GM21528 (cell line): ENCODE results near the gene NASP.

Experiments
- ATAC-seq: cut with Tn5 transposase; IDR thresholded peaks from one replicate; pipeline ENCODE4 v1.9.1; 2021; ENCODE audit warnings: mild to moderate bottlenecking, moderate library complexity; ENCODE audit not compliant: unreplicated experiment, low FRiP score

Gene NASP

DNA sequence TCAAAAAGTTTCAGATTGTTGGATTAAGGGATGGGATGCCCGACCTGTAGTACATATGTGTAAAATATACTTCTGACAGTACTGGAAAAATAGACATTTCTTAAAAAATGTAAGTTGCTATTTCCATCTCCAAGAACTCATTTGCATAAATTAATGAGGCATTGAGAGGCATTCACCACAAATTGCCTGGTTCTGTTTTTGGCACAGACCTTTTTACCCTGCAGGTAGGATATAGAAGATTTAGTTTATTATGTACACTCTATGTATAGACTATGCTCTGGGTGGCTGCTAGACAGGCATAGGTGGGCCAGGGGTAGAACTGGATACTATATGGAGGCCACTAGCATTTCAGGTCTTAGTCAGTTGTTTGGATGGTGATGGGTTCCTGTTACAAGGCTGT is 32.0 kb downstream of the NASP start:
- ATAC-seq = no peak

DNA sequence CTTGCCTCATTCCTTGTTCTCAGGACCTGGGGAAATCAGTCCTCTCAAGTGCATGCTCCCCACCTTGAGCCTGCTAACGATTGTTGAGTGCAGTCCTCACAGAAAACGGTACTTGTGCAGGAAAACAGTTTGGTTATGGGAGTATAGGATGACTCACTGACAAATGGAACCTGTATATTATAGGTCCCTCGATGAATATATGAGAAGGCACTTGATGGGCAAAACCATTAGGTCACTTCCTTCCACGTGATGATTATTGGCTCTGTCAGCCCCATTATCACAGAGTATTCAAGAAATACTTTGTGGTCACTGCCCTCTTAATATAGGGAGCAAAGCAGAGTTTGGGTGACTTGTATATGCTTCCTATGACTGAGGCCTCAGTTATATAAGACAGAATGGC is 33.8 kb downstream of the NASP start:
- ATAC-seq = no peak

DNA sequence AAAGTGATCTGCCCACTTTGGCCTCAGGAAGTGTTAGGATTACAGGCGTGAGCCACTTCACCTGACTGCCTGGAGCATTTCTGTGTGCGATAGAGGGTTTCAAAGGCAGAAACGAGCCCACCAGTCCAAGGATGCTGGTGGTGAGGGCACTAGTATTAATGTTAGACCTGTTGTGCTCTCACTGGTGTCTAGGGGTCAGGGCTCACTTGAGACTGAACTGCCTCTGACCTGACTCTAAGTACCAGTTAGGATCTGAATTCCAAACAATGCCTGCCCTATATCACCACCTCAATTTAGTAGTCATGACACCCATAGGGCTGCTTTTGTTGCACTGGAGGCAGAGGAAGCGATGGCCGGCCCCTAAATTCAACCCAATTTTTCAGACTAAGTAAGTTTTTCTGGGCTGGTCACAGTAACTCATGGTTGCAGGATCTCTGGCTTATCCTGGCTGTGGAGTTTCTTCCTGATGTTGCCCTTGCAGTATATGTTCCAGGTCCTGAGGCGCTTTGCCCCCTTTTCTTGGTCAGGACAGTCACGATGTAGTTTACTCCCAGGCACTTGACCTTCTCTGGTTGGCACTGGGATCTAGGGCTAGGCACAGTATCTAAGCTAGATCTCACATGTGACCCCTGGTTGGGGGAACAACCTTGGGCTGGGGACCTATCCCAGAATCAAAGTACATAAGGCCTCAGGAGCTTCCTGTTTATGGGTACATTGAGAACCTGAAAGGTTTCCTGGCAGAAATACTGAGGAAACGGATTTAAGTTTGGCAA is 35.5 kb downstream of the NASP start:
- ATAC-seq = no peak

DNA sequence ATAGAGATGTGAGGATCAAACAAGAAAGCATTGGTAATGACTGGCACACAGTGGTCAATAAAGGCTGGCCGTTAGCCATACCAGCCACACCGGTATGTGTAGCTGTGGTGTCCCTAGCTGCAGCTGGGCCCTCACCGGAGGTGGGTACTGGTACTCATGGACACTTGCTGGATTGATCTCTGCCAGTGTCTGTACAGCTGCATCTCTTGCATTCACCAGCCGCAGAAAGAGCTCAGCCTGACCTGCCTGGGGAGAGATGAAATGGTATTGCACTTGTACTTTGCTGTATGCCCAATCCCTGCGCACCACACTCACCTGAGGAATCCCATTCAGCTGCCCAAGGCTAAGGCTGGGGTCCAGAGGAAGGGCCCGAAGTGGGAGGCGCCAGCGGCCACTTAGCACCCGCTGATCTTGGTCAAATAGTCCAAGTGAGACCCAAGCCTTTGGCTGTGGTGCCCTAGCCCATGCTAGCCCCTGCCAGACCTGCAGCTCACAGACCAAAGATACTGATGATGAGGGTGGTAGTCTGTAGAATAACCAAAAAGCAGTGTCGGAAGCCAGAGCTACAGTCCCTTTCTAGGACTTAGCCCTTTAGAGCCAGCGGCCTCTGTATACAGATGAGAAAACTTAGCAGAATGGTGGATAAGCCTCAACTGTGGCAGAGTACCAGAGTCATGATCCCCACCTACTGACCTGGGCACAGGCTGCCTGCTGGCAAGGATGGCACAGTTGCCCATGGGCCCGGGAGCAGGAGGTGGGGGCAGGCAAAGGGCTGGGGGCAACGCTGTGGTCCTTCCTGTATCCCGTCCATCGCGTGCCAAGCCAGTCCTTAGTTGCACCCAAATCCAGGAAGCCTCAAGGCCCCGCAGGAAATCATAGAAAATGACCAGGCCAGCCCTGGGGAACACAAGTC is 37.0 kb downstream of the NASP start:
- no peak for ATAC-seq

DNA sequence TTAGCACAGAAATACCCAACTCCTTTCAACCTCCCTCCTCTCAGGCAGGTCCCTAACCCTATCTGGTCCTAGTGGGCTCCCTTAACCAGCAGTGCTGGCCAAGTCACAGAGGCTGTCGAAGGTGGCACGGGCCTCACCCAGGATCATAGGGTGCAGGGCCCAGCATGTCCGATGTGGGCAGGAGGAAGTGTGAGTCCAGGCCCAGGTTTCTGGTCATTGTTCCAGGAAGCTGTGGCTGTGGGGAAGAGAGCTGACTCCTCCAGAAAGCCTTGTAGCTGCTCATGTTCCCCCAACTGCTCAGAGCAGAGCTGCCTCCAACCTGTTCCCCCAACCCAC is 37.6 kb downstream of the NASP start:
- ATAC-seq = no peak

DNA sequence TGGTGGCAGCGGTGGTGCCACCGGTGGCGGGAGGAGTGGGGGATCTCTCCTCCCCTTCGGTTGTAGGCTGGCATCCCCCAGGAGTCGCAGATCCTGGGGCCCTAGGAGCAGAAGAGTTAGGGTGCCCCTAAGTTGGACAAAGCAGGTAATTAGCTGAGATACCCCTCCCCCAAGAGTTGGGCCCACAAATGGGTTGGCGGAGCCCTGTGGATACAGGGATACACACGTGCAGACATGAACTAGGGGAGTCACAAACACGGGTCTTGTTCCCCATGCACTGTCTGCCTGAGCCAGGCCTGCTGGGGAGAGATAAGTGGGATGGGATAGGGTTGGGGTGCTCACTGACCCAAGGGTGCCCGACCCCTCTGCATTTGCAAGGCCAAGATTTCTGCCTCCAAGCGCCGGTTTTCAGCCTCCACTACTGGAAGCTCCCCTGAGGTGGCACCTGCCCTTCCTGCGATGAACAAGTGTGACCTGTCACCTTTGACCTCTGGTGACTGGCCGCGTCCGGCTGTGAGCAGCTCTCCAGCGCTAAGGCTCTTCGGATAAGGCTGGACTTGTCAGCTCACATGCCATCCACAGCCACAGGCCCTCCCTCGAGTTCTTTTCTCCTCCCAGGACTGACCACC is 38.2 kb downstream of the NASP start:
- no peak for ATAC-seq

DNA sequence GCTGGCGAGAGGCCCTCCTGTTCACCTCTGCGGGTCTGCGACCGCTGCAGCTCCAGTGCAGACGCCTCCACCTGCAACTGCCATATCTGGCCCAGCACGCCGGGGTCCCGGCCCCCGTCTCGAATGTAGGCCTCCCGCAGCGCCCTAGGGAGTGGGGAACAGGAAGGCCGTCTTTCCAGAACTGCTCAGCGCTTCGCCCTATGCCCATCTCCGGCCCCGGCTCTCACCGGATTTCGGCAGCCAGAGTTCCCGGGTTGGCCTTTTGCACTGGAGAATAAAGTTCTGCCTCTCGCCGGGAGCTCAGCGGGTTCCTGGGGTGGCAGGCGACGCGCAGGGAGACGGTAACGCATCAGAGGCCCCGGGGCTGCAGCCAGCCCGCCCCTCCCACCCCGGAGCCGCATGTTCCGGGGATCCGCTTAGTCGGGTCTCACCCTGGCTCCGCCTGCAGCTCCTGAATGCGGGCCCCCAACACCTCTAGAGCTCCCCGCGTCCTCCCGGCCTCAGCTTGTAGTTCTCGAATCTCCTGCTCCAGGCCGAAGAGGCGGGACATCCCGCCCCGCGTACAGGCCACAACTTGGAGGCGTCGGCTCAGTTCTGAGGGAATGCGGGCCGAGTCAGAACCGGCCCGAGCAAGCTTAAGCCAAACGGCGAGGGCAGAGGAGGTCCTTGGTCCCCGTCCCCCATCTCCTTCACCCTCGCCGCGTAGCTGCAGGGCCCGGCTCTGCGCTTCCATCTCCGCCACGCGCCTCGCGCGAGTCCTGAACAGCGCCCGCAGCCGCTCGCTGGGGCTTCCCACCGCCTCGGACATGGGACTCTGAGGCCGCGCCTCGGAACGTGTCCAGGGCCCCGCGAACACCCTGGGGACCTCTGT is 38.9 kb downstream of the NASP start:
- no peak for ATAC-seq

DNA sequence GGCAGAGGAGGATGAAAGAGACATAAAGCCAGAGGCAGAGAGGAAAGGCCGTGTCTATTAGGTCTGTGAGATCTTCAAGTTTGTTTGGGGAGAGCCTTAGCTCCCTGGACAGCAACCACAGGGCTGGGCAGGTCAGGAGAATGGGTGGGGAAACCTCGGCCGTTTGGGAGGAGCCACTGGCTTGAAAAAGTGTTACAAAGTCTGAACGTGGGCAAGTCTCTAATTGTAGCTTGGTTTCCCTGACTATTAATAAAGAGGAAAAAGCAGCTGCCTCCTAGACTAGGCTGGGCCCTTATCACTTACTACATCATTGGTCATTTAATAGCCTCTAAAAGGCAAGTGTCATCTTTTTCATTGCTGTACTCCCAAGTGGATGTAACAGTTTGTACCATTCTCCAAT is 40.1 kb downstream of the NASP start, which contains the start of gene CCDC17:
Gene CCDC17, minus strand, starts transcription at position 83 of the 400 bp plus-strand sequence. CDS start 145 bp downstream, outside the sequence.
- ATAC-seq = no peak

DNA sequence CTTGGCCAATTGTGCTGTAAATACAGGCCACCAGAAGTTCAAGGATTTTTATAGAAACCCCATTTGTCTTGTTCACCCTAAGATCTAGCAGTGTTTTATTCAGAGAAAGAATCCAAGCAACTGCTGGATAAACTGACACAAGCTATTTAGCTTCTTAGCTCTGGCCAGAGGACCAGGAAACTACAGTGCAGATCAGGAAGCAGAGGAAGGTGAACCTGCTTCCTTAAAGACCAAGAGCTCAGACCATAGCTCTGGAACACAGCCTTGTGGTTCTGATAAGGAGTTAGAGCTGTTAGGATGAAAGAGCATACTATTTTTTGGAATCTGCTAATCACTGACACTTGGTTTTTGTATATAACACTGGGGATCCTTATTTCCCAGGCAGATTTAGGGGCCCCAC is 45.2 kb downstream of the NASP start:
- ATAC-seq = no peak

DNA sequence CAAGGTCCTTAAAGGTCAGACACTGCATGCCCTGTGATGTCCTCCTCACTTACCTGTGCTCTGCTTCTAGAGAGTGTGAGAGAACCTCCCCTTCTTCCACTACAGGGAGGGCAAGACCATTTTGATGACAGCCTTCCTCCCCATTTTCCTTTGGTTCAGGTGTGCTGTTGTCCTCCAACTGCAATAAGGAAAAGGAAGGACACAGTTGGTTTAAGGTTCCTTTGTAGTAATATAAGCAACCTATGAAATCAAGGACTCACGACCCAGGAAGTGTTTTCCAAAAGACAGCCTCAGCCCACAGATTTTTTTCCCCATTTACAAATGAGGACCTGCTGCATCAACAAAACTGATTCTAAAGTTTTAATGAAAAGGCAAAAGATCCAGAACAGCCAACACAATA is 46.6 kb downstream of the NASP start:
- ATAC-seq = no peak

DNA sequence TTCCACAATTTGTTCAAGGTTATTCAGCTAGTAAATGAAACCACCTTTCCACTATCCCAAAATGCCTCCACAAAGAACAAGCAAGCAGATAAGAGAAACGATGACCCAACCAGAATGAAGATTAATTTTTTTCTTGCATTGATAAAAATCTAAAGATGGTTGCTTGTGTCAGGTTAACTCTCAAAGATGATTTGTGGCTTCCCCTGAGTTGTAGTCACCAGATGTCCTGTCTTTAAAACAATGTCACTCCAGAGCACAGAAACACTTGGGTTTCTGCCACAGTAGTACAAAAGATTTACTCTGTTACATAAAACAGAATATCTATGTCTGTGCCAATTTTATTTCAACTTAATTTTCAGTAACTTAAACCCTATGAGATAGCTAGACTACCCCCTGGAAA is 51.4 kb downstream of the NASP start:
- ATAC-seq = no peak

DNA sequence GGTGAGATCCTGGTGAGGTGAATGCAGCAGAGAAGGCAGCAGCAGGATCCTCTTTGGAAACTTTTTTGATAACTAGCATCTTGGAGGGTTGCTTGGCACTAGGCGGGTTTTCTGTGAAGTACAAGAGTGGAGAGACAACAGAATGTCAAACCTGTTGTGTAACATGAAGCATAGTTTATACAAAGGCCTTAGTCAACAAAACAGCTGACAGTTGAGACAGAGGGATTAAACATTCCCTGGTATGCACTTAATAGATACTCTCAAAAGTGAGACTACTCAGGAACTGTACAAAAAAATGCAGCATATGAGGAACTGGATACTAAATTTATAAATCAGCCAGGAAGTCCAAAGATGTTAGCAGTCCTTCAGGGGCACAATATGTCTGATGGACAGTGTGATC is 56.5 kb downstream of the NASP start:
- no peak for ATAC-seq

DNA sequence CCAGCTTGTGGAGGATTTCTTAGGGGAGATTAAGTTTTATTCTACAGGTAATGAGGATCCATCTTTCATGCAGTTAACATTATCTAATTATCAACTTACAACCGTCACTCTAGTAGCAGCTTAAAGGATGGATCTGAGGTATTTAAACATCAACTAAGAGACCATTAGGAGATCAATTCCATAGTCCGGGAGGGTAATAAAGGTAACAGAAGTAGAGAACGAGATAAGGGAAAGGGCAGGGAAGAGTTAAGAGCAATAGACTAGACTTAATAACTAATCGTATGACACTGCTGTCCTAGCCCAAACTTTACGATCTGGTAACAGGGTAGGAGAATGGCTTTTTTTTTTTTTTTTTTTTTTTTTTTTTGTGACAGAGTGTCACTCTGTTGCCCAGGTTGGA is 59.5 kb downstream of the NASP start:
- ATAC-seq = no peak

DNA sequence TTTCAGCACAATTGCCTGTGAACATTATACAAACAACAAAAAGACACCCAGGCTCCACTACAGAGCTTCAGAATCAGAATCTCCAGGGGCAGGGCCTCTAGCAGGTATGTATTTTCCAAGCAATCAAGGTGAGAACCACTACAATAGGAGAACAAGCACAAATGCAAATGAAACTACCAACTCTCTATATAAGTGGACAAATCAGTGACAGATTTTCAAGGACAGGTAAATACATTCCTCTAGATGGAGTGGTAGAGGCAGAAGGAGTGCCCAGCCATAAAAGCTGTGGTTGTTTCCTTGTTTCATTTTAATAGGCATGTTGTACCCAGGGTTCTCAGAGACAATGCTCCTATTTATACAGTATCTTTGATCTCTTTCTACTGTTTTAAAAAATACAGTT is 60.1 kb downstream of the NASP start:
- ATAC-seq = no peak

DNA sequence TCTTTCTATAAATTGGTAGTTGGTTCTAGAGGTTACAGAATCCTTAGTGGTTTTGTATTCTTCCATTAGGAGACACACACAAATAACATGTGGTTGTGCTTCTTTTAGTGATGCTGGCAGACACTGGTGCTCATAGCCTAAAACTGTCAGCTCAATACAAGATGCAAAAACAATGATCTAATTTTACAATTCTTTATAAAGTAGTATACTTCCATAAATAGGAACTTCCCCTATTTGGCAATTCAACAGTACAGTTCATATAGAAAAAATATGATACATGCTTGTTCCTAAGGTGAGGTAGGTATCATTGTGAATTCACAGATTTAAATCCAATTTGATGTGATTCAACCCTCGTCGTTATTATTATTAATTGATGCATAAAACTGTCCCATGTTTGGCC is 60.8 kb downstream of the NASP start:
- ATAC-seq = no peak

DNA sequence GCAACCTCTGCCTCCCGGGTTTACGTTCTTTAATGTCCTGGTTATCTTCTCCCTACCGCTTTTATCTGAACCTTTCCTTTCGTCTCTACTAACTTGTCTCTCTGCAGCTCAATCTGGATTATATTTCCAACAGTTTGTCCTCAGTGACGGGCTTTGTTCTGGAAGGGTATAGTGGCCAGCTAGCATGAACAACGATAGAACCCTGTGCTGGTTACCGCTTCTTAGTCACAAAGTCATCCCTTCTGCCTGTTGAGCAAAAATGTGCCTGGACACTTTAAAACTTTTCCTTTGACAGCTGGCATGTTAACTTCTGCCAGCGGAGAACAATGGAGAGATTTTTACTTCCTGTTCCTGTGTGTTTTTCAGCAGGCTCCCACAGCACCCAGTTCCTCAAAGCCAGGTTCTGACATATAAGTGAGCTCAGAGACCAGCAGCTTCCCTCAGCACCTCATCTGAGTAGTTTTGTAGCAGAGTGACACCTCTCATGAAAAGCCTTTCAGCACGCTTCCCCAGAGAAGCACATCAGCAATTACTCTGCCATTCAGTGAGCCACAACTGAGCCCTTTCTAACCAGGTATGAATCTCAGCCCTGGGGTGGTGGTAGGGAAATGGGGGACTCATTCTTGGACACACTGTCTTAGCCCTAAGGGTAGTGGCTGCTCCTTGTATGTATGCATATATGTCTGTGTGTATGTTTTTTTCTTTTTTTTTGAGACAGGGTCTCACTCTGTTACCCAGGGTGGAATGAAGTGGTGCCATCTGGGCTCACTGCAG is 63.6 kb downstream of the NASP start:
- ATAC-seq = no peak

DNA sequence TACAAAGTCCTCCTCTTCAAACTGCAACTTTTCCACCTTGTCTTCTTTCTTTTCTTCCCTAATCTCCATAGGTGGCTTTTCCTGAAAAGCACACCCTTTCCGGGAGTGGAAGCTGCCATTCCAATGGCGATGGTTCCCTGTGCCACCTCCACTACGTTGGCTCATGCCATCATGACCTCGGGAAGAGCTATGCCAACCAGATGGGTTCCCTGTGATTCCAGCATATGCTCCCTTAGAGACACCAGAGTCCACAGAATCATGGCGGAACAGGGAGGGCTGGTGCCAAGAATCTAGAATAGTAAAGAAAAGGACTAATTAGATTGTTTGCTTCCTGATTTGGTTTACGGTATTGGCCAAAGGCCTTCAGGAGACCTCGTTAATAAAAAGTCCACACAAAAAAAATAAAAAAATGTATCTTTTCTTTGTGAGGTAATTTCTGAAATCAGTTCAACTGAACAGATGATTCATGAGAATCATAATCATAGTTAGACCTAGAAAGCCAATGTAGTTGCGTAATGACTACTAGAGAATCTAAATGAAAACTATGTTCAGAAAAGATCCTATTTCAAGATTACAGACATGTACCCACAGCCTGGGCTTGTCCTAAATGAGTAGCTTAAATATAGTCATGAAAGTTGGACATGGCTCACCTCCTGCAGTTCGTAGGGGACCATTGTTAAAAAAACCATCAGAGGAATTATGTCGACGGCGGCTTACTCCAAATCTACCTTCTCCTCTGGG is 70.9 kb downstream of the NASP start:
- no peak for ATAC-seq

DNA sequence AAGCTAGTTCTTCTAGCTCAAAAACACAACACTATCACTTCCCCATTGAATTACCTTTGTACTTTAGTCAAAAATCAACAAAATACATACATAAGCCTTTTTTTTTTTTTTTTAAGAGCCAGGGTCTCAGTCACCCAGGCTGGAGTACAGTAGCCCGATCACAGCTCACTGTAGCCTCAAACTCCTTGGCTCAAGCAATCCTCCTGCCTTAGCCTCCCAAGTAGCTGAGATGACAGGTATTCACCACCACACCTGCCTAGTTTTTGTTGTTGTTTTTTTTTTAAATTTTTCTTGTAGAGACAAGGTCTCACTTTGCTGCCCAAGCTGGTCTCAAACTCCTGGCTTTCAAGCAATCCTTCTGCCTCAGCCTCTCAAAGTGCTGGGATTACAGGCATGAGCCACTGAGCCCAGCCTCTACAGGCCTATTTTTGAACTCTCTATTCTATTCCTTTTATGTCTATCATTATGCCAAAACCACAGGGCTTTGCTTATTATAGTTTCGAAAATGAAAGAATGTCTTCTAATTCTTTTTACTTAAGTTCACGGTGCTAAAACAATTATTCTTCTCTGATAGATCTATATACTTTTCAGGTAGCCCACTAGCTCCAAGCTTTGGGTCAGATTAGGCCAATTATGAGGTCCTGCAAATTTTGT is 72.9 kb downstream of the NASP start:
- no peak for ATAC-seq

DNA sequence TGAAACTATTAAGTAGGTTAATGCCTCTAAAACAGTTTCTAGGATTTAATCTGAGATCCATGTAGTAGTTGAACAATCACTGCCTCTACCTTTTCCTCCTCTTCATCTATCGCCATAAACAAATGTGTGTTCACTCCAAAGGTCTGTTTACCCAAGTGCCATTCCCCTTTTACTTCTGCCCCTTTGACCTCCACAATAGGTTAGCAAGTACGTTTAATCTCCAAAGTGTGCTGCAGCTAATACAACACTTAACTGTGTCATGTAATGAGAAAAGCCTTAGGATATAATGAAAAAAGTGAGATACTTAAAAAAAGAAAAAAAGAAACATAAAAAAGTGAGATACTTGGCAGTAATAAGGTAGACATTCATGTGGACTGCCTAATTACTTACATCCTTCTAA is 74.3 kb downstream of the NASP start:
- no peak for ATAC-seq
